AG20443 (cell line): ENCODE data around the gene FFAR2.

Source experiments
- DNase-seq: peaks from one replicate; pipeline ENCODE4 v3.0.0; 2012; ENCODE audit warnings: low spot score, mixed read lengths

FFAR2 gene

GRCh38 chr19:35486268-35486708 is 38.2 kb downstream of the FFAR2 start:
- DNase-seq: no peak

GRCh38 chr19:35487656-35488182 is 39.7 kb downstream of the FFAR2 start:
- DNase-seq: no peak

- DNase-seq: no peak
Measured at GRCh38 chr19:35488677-35489076, 40.6 kb downstream of the FFAR2 start.

- DNase-seq: no peak
Measured at GRCh38 chr19:35490364-35490763, 42.3 kb downstream of the FFAR2 start, which contains the start of gene KRTDAP. KRTDAP (minus strand) TSS chr19:35490464; CDS start chr19:35490442, 22 bp downstream.

GRCh38 chr19:35491836-35492360 is 43.8 kb downstream of the FFAR2 start:
- no peak for DNase-seq

GRCh38 chr19:35493971-35494370 is 45.9 kb downstream of the FFAR2 start:
- DNase-seq: no peak

- DNase-seq: peak; percentile 95
Measured at GRCh38 chr19:35495107-35496064, 47.3 kb downstream of the FFAR2 start.

- no peak for DNase-seq
Measured at GRCh38 chr19:35497406-35497805, 49.3 kb downstream of the FFAR2 start.

- DNase-seq: no peak
Measured at GRCh38 chr19:35498220-35498619, 50.2 kb downstream of the FFAR2 start.

- no peak for DNase-seq
Measured at GRCh38 chr19:35498984-35499527, 51.0 kb downstream of the FFAR2 start.

- no peak for DNase-seq
Measured at GRCh38 chr19:35500611-35501010, 52.6 kb downstream of the FFAR2 start.
